22Rv1 (cell line): ENCODE data around the gene CHCT1.

Experiments used
- ZFX ChIP-seq: fragments of 450-650 bp; IDR thresholded peaks from 2 replicates; pipeline ENCODE4 v1.6.1; 2017; ENCODE audit warnings: antibody characterized with exemption, borderline replicate concordance
- TF ChIP-seq, protein P1 (sequence below): fragments of 450-650 bp; IDR thresholded peaks from 2 replicates; pipeline ENCODE4 v1.5.1; 2017; ENCODE audit warnings: mild to moderate bottlenecking

DNA sequence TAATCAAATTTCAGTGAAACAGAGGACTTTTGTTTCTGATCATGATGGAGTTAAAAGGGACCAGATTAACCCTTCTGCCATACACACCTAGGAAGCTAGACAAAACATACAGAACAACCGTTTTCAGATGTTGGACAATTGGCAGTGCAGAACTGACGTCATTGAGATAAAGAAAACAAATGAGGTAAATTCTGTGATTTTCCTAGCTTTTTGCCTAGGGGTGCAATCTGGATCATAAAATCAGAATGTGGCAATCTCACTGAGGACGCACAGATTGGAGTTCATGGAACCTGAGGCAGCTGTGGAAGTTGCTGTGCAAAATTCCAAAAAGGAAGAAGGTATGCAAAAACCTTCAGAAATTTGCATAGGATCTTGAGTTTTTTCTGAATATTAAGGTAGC lies 15.4 kb upstream of the CHCT1 start:
- TF ChIP-seq, protein P1, sequence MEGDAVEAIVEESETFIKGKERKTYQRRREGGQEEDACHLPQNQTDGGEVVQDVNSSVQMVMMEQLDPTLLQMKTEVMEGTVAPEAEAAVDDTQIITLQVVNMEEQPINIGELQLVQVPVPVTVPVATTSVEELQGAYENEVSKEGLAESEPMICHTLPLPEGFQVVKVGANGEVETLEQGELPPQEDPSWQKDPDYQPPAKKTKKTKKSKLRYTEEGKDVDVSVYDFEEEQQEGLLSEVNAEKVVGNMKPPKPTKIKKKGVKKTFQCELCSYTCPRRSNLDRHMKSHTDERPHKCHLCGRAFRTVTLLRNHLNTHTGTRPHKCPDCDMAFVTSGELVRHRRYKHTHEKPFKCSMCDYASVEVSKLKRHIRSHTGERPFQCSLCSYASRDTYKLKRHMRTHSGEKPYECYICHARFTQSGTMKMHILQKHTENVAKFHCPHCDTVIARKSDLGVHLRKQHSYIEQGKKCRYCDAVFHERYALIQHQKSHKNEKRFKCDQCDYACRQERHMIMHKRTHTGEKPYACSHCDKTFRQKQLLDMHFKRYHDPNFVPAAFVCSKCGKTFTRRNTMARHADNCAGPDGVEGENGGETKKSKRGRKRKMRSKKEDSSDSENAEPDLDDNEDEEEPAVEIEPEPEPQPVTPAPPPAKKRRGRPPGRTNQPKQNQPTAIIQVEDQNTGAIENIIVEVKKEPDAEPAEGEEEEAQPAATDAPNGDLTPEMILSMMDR, result no peak
- no peak for TF ChIP-seq ZFX
